Stimulated activated CD4-positive, alpha-beta T cell treated with anti-CD3 and anti-CD28 coated beads, Interleukin-15, amount 100 ng/mL, for 48 hours (primary cell): ENCODE data around the gene NUBPL.
"Not testable (repeated sequence)": the region's sequence is repeated elsewhere in the genome, so short reads cannot be mapped to it uniquely, and the experiment has no call there.

Experiments
- DNase-seq, 2 donors: peaks; one replicate each; pipeline ENCODE4 v3.0.0-alpha.2; 2020; ENCODE audit warnings: low read depth in 2 of 2

NUBPL gene

GRCh38 chr14:31727797-31728196, 166.6 kb downstream of the NUBPL start:
- no peak for DNase-seq

DNA sequence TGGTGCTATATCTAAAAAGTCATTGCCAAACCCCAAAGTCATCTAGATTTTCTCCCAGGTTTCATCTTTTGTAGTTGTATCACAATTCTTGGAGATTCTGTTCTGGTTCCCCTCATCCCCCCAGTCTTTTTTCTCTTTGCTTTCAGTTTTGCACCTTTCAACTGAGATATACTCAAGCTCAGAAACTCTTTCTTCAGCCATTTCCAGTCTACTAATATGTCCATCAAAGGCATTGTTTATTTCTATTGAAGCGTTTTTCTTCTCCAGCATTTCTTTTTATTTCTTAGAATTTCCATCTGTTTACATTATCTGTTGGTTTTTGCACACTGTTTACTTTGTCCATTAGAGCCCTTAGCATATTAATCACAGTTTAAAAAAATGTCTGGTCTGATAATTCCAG, 179.5 kb downstream of the NUBPL start:
- no peak for DNase-seq

DNA sequence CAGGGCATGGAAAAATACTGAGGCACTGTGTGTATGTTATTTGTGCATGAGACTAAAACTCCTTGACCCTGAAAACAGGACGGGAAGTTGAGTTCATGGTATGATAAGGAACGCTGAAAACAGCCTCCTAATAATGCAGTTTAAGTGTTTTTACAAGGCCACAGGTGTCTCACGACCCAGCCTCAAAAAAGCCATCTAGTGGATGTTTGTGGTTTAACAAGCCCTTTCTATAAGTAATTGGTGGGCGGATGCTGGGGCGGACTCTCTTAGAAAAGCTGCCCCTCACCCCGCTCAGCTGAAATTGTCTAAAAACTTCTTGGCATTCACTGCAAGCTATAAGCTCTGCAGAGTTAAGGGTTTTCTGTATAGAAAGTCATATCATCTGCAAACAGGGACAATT, 184.5 kb downstream of the NUBPL start:
- no peak for DNase-seq

DNA sequence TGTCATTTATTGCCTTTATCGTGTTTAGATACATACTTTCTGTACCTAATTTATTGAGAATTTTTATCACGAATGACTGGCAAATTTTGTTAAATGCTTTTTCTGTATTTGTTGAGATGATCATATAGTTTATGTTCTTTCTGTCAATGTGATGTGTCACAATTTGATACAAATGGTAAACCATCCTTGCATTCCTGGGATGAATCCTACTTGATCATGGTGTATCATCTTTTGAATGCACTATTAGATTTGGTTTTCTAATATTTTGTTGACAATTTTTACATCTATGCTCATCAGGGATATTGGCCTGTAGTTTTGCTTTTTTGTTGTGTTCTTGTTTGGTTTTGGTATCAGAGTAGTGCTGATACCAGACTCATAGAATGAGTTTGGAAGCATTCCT, 185.1 kb downstream of the NUBPL start:
- DNase-seq = no peak

DNA sequence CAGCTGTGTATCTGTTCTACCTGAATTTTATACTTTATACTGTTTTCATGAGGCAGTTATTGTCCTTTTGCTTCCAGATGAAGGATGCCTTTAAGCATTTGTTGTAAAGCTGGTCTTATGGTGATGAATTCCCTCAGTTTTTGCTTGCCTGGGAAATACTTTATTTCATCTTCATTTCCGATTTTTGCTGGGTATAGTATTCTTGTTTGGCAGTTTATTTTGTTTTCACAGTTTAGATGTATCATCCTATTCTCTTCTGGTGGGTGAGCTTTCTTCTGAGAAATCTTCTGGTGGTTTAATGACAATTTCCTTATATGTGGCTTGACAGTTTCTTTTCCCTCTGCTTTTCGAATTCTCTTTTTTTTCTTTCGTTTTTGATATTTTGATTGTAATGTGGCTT, 188.1 kb downstream of the NUBPL start:
- no peak for DNase-seq

- DNase-seq = not testable (repeated sequence)
Measured at GRCh38 chr14:31751047-31751446, 189.8 kb downstream of the NUBPL start.

DNA sequence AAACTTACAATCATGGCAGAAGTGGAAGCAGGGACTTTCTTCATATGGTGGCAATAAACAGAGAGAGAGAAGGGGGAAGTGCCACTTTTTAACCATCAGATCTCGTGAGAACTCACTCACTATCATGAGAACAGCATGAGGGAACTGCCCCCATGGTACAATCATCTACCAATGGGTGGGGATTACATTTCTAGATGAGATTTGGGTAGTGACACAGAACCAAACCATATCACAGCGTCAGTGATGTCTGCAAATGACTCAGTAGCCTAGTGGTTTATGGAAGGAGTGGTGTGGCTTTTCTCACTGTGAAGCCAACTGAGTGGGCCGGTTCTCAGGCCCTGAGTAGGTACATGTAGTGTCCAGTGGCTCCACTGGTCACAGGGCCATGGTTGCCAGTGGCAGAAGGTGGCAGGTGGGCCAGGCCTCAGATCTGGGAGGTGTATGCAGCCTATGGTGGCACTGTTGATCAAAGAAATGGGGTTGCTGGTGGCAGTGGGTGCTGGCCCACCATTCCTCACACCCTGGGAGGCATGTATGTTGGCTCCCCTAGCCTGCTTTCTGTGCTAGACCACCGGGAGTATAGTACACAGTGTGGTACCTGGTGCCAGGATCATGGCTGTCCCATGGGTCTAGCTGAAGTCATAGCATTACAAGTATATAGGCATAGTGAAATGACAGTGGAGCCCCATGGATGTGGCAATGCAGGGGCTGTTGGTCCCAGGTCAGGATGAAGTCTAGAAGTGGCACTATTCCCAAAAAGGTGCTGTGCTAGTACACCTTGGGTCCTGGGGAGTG, 191.9 kb downstream of the NUBPL start:
- DNase-seq = no peak

- no peak for DNase-seq
Measured at GRCh38 chr14:31758941-31759340, 197.7 kb downstream of the NUBPL start.

GRCh38 chr14:31760277-31760676, 199.1 kb downstream of the NUBPL start:
- no peak for DNase-seq

GRCh38 chr14:31761325-31761724, 200.1 kb downstream of the NUBPL start:
- DNase-seq = no peak

GRCh38 chr14:31763041-31763440, 201.8 kb downstream of the NUBPL start:
- no peak for DNase-seq

- no peak for DNase-seq
Measured at GRCh38 chr14:31766315-31766892, 205.2 kb downstream of the NUBPL start.

- no peak for DNase-seq
Measured at GRCh38 chr14:31768355-31768754, 207.2 kb downstream of the NUBPL start.

DNA sequence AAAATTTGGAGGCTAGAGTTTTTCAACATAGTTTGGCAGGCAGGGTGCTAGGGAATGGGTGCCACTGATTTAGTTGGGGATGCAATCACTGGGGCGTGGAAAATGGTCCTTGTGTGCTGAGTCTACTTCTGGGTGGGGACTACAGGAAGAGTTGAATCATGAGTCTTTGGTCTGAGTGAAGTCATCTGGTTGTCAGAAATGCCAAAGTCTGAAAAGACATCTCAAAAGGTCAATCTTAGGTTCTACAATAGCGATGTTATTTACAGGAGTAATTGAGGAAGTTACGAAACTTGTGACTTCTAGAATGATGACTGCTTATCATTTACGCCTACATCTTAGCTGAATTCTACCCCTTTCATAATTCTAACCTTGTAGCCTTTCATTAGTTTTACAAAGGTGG, 209.1 kb downstream of the NUBPL start:
- DNase-seq = no peak

DNA sequence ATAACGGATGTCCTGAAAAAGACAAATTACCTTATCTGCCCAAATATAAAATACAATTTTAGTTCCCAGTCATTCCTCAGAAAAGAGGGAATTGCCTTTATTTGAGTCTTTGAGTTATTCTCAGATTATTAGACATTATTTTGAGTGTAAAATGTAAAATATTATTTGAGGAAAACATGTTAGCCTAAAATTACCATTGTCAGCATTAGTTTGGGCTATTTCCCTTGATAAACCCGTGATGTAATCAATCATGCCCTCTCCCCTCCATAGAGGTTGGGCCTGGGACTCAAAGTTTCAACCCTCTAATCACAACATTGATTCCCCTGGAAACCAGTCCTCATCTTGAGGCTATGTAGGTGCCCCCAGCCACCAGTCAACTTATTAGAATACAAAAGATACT, 213.4 kb downstream of the NUBPL start:
- DNase-seq = no peak

DNA sequence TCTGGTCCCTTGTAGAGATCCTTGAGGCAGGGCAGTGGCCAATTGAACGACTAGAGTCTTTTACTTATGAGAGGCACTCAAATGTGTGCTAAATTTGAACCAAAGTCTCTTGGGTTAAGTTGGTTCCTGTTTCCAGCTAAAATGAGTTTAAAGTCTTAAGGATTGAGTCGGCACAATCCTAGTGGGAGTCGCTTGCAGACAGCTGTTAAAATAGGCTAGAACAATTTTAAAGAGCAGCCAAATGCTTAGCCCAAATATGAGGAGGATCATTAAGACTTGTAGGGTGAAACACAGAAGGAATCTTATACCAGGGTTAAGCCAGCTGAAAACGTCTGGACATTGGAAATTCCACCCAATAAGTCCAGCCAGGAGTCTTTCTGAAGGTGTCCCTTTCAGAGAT, 216.1 kb downstream of the NUBPL start:
- DNase-seq = no peak

DNA sequence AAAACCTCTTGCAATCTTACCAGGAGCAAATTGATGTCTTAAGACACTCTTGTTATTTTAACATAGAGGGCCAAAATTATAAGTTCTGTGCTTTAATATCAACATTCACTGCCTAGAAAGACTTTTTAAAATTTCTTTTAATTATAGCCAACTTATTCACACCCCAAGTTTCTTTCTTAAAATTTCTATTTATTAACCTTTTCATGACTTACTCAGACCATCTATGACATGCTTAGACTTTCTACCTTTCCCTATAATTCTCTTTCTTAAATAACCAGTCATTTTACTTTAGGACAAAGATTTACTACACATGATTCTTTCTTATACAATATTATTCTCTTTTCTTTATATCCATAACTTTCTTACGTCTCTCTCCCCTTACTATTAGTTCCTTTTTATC, 220.4 kb downstream of the NUBPL start:
- no peak for DNase-seq

DNA sequence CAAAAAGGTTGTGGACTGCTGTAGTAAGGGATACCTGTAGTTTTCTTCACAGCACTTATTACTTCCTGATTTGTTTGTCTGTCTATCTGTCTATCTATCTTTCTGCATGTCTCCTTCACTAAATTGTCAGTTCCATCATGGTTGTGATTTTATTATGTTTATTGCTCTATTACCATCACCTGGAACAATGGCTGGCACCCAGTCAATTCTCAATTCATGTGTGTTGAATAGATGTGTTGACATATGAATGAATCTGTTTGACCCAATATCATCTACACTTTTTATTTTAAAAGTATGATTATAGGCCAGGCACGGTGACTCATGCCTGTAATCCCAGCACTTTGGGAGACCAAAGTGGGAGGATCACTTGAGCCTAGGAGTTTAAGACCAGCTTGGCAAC, 224.4 kb downstream of the NUBPL start:
- DNase-seq = no peak

GRCh38 chr14:31787377-31787776, 226.2 kb downstream of the NUBPL start:
- DNase-seq = no peak

DNA sequence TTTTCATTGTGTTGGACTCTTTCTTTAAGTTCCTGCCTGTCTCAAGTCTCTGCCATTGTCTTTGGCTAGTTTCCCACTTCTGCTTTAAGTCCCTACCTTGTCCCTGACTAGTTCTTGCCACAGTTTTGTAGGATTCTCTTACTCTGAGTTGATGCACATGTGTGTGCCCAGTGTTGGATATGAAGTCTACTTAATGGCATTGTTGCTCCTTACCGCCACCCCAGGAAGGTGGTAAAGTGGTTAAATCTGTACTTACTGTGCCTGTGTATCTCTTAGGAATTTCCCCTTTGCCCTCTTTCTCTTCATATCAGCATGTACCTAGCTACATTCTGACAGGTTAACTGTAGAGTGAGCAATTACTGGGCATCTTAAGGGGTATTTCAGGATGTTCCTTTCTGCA, 227.1 kb downstream of the NUBPL start:
- no peak for DNase-seq

- no peak for DNase-seq
Measured at GRCh38 chr14:31792726-31793125, 231.5 kb downstream of the NUBPL start.

- not testable (repeated sequence) for DNase-seq
Measured at GRCh38 chr14:31797946-31798345, 236.7 kb downstream of the NUBPL start.

GRCh38 chr14:31802838-31803237, 241.6 kb downstream of the NUBPL start:
- DNase-seq = no peak

- DNase-seq = no peak
Measured at GRCh38 chr14:31806249-31806648, 245.0 kb downstream of the NUBPL start.
